RWPE1 (cell line): Measurements from ENCODE around the gene KRT28.

Experiments
- CTCF ChIA-PET: fragments of 350-600 bp; sonication (Branson Sonifier 250); formaldehyde crosslinking; extraction: SDS; loops from one replicate; lab custom pipeline; 2021; lab: Yijun Ruan, JAX
- POLR2A ChIA-PET: fragments of 400-600 bp; formaldehyde crosslinking; extraction: SDS; loops from one replicate; lab custom pipeline; 2020; ENCODE audit warnings: antibody characterized with exemption; ENCODE audit not compliant: low non-redundant PET; lab: Yijun Ruan, JAX
- DNase-seq: peaks from one replicate; pipeline ENCODE4 v3.0.0; 2012; ENCODE audit warnings: low spot score
- H3K27ac ChIP-seq: fragments of 450-650 bp; 2 replicates; pipeline ENCODE4 v1.5.1; 2017
- CTCF ChIP-seq: fragments of 450-650 bp; conservative IDR thresholded peaks from 2 replicates; pipeline ENCODE4 v1.5.1; 2017; ENCODE audit warnings: low read depth, mild to moderate bottlenecking

Gene KRT28

GRCh38 chr17:40820228-40820838 is 20.6 kb upstream of the KRT28 start:
- ChIA-PET POLR2A (interaction anchor here (0.5 kb wide), 1 partner anchor 324 kb away, joined by 3 read pairs; no protein-coding TSS in a partner anchor), CTCF (interaction anchor here (0.9 kb wide), 1 partner anchor 53 kb away, joined by 3 read pairs; no protein-coding TSS in a partner anchor)
- no peak for TF ChIP-seq CTCF
- H3K27ac ChIP-seq = no peak overlapping the region
- DNase-seq = no peak

GRCh38 chr17:40819528-40820125 is 19.9 kb upstream of the KRT28 start:
- ChIA-PET CTCF (interaction anchor here (0.9 kb wide), 1 partner anchor 53 kb away, joined by 3 read pairs; no protein-coding TSS in a partner anchor), POLR2A (interaction anchor here (0.5 to 0.6 kb wide), 2 partner anchors 297 to 323 kb away, joined by 3 read pairs; no protein-coding TSS in a partner anchor)
- H3K27ac ChIP-seq = no peak overlapping the region
- peak; percentile 11 for DNase-seq
- no peak for TF ChIP-seq CTCF

GRCh38 chr17:40818733-40819527 is 19.2 kb upstream of the KRT28 start:
- TF ChIP-seq CTCF = no peak
- peak; percentile 72 for DNase-seq
- peak overlapping the region; percentile 95 for H3K27ac ChIP-seq
- CTCF ChIA-PET = interaction anchor here (0.9 to 1.1 kb wide), 3 partner anchors 15 to 54 kb away, joined by 3 read pairs; no protein-coding TSS in a partner anchor
- POLR2A ChIA-PET = interaction anchor here (0.6 to 0.7 kb wide), 3 partner anchors 296 to 691 kb away, joined by 3 to 4 read pairs (median 3); no protein-coding TSS in a partner anchor

- POLR2A ChIA-PET = interaction anchor here (0.6 to 0.7 kb wide), 3 partner anchors 314 to 692 kb away, joined by 3 to 4 read pairs (median 3); no protein-coding TSS in a partner anchor
- TF ChIP-seq CTCF = no peak
- CTCF ChIA-PET = interaction anchor here (0.9 to 1.1 kb wide), 2 partner anchors 15 to 39 kb away, joined by 3 read pairs; no protein-coding TSS in a partner anchor
- no peak for DNase-seq
- H3K27ac ChIP-seq = peak overlapping the region; percentile 95
Observed at GRCh38 chr17:40818343-40818732, 18.6 kb upstream of the KRT28 start.

- DNase-seq = no peak
- no peak overlapping the region for H3K27ac ChIP-seq
- ChIA-PET CTCF (interaction anchor here (0.6 kb wide), 1 partner anchor 498 kb away, joined by 4 read pairs; the partner anchor contains the start of gene KRTAP17-1), POLR2A (interaction anchor here (0.6 kb wide), 1 partner anchor 30 kb away, joined by 6 read pairs; no protein-coding TSS in a partner anchor)
- no peak for TF ChIP-seq CTCF
Observed at GRCh38 chr17:40817103-40817682, 17.4 kb upstream of the KRT28 start.
